ENCODE results near the gene CLDN20.

The CLDN20 gene

GRCh38 chr6:155274533-155274932, 10.7 kb downstream of the CLDN20 start:
- TF ChIP-seq TARDBP (IDR thresholded peaks at IDR 0.05), result no peak
- no peak for TF ChIP-seq SUZ12 (IDR thresholded peaks at IDR 0.05)
- no peak for TF ChIP-seq CTBP1 (IDR thresholded peaks at IDR 0.05; ENCODE audit: borderline replicate concordance)
- TF ChIP-seq FOXM1 (IDR thresholded peaks at IDR 0.05; ENCODE audit: borderline replicate concordance), result no peak
- TF ChIP-seq HDGF (IDR thresholded peaks at IDR 0.05; ENCODE audit: borderline replicate concordance), result no peak
- TF ChIP-seq FOXA1 (IDR thresholded peaks at IDR 0.05), result no peak
- TF ChIP-seq NFRKB (IDR thresholded peaks at IDR 0.05), result no peak
- no peak for TF ChIP-seq BHLHE40 (IDR thresholded peaks at IDR 0.05; ENCODE audit: borderline replicate concordance)
- TF ChIP-seq FOXK2 (IDR thresholded peaks at IDR 0.05), result no peak
- no peak for TF ChIP-seq ELF4 (IDR thresholded peaks at IDR 0.05)
- no peak for TF ChIP-seq ZNF384 (IDR thresholded peaks at IDR 0.05)
- TF ChIP-seq LEF1 (IDR thresholded peaks at IDR 0.05; ENCODE audit: borderline replicate concordance), result no peak
- TF ChIP-seq L3MBTL2 (conservative IDR thresholded peaks at IDR 0.05), result no peak
- TF ChIP-seq PKNOX1 (IDR thresholded peaks at IDR 0.05), result no peak
- TF ChIP-seq SP1 (IDR thresholded peaks at IDR 0.05), result no peak
- TF ChIP-seq ARNT (IDR thresholded peaks at IDR 0.05), result no peak
- DNase-seq (ENCODE audit: extremely low spot score), result no peak
- CTCF ChIA-PET, result no interaction called here
- POLR2A ChIA-PET, result no interaction called here

GRCh38 chr6:155275808-155276480, 12.1 kb downstream of the CLDN20 start:
- no peak for DNase-seq (ENCODE audit: extremely low spot score)
- POLR2A ChIA-PET, result no interaction called here
- TF ChIP-seq SP1 (IDR thresholded peaks at IDR 0.05) (no peak), ZNF384 (IDR thresholded peaks at IDR 0.05) (no peak), ELF4 (IDR thresholded peaks at IDR 0.05) (no peak), BHLHE40 (IDR thresholded peaks at IDR 0.05; ENCODE audit: borderline replicate concordance) (no peak), SUZ12 (IDR thresholded peaks at IDR 0.05) (no peak), NFRKB (IDR thresholded peaks at IDR 0.05) (no peak), FOXK2 (IDR thresholded peaks at IDR 0.05) (no peak)
- CTCF ChIA-PET, result interaction anchor here (0.5 kb wide), 1 partner anchor 1864 kb away, joined by 3 read pairs; no protein-coding TSS in a partner anchor

GRCh38 chr6:155276638-155277037, 12.8 kb downstream of the CLDN20 start:
- no peak for TF ChIP-seq ARNT (IDR thresholded peaks at IDR 0.05)
- TF ChIP-seq ELF4 (IDR thresholded peaks at IDR 0.05), result no peak
- TF ChIP-seq FOXK2 (IDR thresholded peaks at IDR 0.05), result no peak
- TF ChIP-seq SP1 (IDR thresholded peaks at IDR 0.05), result no peak
- TF ChIP-seq FOXA1 (IDR thresholded peaks at IDR 0.05), result no peak
- no peak for TF ChIP-seq LEF1 (IDR thresholded peaks at IDR 0.05; ENCODE audit: borderline replicate concordance)
- TF ChIP-seq ZNF384 (IDR thresholded peaks at IDR 0.05), result no peak
- ChIA-PET CTCF (interaction anchor here (0.5 kb wide), 1 partner anchor 1863 kb away, joined by 3 read pairs; no protein-coding TSS in a partner anchor), POLR2A (no interaction called here)
- DNase-seq (ENCODE audit: extremely low spot score), result no peak

GRCh38 chr6:155278319-155279049, 14.7 kb downstream of the CLDN20 start:
- ChIA-PET POLR2A (no interaction called here), CTCF (no interaction called here)
- DNase-seq (ENCODE audit: extremely low spot score), result no peak
- TF ChIP-seq FOXA1 (IDR thresholded peaks at IDR 0.05), result no peak
- TF ChIP-seq PKNOX1 (IDR thresholded peaks at IDR 0.05), result no peak
- no peak for TF ChIP-seq NFRKB (IDR thresholded peaks at IDR 0.05)
- TF ChIP-seq SP1 (IDR thresholded peaks at IDR 0.05), result no peak
- no peak for TF ChIP-seq FOXM1 (IDR thresholded peaks at IDR 0.05; ENCODE audit: borderline replicate concordance)
- no peak for TF ChIP-seq ZNF384 (IDR thresholded peaks at IDR 0.05)
- TF ChIP-seq ELF4 (IDR thresholded peaks at IDR 0.05), result no peak
- TF ChIP-seq CTBP1 (IDR thresholded peaks at IDR 0.05; ENCODE audit: borderline replicate concordance), result no peak
- no peak for TF ChIP-seq FOXK2 (IDR thresholded peaks at IDR 0.05)

GRCh38 chr6:155284775-155285174, 21.0 kb downstream of the CLDN20 start:
- no peak for DNase-seq (ENCODE audit: extremely low spot score)
- ChIA-PET CTCF (no interaction called here), POLR2A (no interaction called here)
- TF ChIP-seq FOXK2 (IDR thresholded peaks at IDR 0.05), result no peak
- TF ChIP-seq ELF4 (IDR thresholded peaks at IDR 0.05), result no peak
- TF ChIP-seq PKNOX1 (IDR thresholded peaks at IDR 0.05), result no peak
- TF ChIP-seq FOXA1 (IDR thresholded peaks at IDR 0.05), result no peak
- TF ChIP-seq HDGF (IDR thresholded peaks at IDR 0.05; ENCODE audit: borderline replicate concordance), result no peak
- no peak for TF ChIP-seq SP1 (IDR thresholded peaks at IDR 0.05)
- no peak for TF ChIP-seq LEF1 (IDR thresholded peaks at IDR 0.05; ENCODE audit: borderline replicate concordance)
- no peak for TF ChIP-seq L3MBTL2 (conservative IDR thresholded peaks at IDR 0.05)
- TF ChIP-seq ARNT (IDR thresholded peaks at IDR 0.05), result no peak
- TF ChIP-seq SUZ12 (IDR thresholded peaks at IDR 0.05), result no peak
- TF ChIP-seq CTBP1 (IDR thresholded peaks at IDR 0.05; ENCODE audit: borderline replicate concordance), result no peak
- TF ChIP-seq BHLHE40 (IDR thresholded peaks at IDR 0.05; ENCODE audit: borderline replicate concordance), result no peak
- no peak for TF ChIP-seq FOXM1 (IDR thresholded peaks at IDR 0.05; ENCODE audit: borderline replicate concordance)
- TF ChIP-seq NFRKB (IDR thresholded peaks at IDR 0.05), result no peak
- TF ChIP-seq TARDBP (IDR thresholded peaks at IDR 0.05), result no peak
- no peak for TF ChIP-seq ZNF384 (IDR thresholded peaks at IDR 0.05)

GRCh38 chr6:155287762-155288161, 23.9 kb downstream of the CLDN20 start:
- ChIA-PET CTCF (interaction anchor here (0.6 to 1.4 kb wide), 3 partner anchors 12 to 284 kb away, joined by 3 to 4 read pairs (median 3); no protein-coding TSS in a partner anchor), POLR2A (interaction anchor here (0.7 kb wide), 1 partner anchor 27 kb away, joined by 3 read pairs; no protein-coding TSS in a partner anchor)
- TF ChIP-seq SUZ12 (IDR thresholded peaks at IDR 0.05), result no peak
- TF ChIP-seq FOXK2 (IDR thresholded peaks at IDR 0.05), result no peak
- no peak for TF ChIP-seq FOXM1 (IDR thresholded peaks at IDR 0.05; ENCODE audit: borderline replicate concordance)
- DNase-seq (ENCODE audit: extremely low spot score), result no peak

Data from HEK293T (cell line).